ENCODE results near the gene ARRDC3.
"Not testable (repeated sequence)": the region's sequence is repeated elsewhere in the genome, so short reads cannot be mapped to it uniquely, and the experiment has no call there.

The ARRDC3 gene, protein sequence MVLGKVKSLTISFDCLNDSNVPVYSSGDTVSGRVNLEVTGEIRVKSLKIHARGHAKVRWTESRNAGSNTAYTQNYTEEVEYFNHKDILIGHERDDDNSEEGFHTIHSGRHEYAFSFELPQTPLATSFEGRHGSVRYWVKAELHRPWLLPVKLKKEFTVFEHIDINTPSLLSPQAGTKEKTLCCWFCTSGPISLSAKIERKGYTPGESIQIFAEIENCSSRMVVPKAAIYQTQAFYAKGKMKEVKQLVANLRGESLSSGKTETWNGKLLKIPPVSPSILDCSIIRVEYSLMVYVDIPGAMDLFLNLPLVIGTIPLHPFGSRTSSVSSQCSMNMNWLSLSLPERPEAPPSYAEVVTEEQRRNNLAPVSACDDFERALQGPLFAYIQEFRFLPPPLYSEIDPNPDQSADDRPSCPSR

DNA sequence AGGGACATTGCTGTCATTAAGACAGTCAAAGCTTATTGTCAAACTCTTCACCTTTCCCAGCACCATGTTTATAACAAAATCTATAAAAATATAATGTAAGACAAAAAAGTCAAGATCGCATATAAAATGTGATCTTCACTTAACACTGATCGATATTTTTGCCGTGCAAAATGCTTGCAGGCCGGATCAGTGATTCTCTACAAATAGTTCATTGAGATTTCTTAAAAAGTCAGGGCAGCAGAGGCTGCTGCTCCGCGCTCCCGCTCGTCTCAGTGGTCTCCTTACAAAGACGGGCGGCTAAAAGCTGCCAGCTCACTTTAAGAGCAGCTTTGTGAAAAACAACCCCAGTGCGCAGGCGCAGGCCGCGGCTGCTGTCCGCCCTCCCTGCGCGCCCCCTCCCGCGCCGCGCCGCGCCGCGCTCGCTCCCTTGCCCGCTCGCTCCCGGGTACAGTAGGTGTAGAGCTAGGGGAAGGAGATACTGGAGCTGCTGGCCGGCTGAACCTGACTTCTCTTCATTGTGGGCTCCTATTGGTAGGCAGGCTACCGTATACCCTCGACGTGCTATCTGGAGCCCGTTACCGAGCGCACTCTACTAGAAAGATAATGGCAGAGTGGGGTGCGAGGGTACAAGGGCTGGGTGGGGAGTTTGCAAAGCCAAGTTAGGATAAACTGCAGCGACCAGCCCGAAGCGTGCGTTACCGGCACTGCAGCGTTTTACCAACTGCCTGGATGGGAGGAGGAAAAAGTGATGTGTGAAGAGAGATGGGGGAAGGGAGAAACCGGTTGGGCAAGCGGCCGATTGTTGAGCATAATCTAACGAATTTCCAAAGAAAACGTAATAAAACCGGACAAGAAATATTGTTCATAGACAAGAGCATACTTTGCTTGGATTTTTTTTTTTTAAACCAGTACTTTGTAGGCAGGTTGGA is at the start of gene ARRDC3:
Gene ARRDC3, minus strand, starts transcription at position 291 of the 929 bp plus-strand sequence. Its CDS starts 225 bp downstream, at position 66.
- peak; percentile 90 for DNase-seq

DNA sequence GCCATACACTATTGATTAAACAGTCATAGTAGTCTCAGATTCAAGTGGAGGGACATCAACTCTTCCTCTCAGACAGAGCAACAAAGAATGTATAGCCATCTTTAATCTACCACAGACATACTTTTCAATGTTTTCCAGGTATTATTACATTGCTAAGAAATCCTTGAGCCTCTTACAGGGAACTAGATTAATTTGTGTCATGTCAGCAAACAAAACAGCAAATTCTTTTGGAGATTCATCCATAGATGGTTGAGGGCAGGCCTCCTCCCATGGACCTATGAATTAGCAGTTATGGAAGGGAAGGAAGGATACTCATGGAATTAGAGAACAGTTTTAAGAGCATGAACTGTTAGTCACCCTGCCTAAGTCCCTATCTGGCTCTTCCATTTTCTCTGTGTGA is 47.8 kb upstream of the ARRDC3 start:
- no peak for DNase-seq

DNA sequence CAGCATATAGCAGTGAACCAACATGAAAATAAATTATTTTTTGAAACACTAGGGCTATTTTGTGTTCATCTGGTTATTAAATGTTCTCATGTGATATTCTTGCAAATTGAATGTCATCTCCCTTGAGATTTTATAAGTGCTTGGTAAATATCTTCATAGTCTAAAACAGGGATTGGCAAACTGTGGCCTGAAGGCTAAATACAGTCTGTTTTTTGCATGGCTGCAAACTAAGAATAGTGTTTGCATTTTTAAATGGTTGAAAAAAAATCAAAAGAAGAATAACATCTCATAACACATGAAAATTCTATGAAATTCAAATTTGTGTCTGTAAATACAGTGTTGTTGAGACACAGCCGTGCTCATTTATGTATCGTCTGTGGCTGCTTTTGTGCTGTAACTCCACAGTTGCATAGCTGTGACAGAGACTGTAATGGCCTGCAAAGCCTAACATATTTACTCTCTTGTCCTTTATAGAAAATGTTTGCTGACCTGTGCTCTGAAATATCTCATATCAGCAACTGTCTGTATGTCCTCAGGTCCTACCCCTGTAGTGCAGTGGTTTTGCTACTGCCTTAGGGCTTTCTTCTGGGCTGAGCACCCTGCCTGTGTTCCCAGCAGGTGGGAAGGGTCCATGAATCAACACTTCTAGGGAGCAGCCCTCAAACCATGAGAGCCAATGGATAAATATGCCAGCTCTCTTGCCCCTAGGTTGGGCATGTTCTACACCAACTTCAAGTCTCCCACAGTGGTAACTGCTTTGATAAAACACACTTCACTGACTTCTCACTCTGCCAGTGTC is 41.7 kb upstream of the ARRDC3 start:
- DNase-seq, result no peak

DNA sequence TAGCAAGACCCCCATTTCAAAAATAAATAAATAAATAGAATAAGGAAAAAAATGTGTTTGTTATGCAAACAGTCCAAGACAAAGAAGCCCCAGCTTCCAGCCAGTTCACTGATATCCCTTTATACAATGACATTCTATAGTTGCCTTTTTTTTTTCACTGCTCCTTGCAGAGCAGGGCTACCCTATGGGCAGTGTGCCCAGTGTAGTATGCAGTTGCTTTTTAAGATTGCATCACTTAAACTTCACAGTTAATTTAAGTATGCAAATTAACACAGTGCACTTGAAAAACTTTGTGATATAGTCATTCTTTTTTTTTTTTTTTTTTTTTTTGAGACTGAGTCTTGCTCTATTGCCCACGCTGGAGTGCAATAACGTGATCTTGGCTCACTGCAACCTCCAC is 40.8 kb upstream of the ARRDC3 start:
- no peak for DNase-seq

DNA sequence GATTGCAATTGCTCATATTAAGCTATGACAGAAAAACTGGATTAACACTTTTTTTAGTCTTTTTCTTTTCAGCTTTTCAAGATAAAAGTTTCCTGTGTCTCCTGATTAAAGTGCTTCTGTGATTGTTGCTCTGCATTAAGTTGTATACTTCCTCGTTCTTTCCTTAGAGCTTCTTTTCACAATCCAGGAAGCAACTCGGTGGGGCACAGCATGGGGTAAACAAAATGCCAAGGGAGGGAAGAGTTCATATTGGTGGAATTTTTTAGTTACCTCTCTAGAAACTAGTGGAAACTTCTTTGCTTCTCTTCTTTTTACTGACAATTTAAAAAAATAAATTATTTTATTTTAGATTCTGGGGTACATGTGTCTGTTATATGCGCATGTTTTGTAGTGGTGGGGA is 37.8 kb upstream of the ARRDC3 start:
- no peak for DNase-seq

DNA sequence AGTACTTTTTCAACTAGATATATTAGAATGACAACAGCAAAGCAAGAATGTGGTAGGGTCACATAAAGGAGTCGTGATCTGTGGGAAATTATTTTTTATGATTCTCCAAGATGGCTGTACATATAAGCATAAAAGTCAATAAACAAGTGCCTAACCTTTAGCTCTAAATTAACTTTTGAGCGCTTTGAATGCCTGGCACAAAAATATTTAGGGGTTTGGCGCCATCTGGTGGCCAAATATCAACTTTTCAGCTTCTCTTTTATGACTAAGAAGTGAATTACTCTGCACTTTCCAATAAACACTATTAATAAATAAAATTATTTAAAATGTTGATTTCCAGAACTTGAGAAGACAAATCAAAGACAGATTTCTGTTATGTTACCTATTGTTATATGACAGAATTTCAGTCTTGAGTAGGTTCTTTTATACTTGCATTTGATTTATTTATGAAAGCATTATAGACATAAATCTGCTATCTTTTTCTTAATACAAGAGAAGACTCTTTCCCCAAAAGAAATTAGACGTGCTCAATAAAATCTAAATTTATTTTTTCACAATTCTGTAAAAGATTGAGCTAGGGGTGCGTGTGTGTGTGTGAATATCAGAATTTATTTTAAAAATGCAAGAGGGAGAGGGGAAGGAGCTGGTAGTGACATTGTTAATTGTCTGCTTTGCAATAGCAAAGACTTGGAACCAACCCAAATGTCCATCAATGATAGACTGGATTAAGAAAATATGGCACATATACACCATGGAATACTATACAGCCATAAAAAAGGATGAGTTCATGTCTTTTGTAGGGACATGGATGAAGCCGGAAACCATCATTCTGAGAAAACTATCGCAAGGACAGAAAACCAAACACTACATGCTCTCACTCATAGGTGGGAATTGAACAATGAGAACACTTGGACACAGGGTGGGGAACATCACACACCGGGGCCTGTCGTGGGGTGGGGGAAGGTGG is 36.7 kb upstream of the ARRDC3 start:
- DNase-seq, result peak; percentile 71

DNA sequence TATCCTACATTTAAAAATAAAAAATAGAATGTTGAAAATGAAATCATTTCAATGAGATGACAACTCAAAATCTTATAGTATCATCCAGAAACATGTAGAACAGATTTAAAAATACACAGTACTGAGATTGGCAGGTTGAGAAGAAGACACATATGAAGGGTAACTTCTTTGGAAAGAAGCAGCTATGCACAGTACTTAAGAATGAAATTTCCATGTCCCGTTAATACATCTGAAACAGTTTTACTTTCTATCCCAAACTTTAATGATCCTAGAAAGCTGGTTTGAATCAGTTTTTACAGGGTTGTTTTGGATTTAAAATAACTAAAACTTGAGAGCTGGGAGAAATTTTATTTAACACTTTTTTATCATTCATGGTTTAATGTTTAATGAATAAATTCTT is 36.0 kb upstream of the ARRDC3 start:
- DNase-seq, result no peak

DNA sequence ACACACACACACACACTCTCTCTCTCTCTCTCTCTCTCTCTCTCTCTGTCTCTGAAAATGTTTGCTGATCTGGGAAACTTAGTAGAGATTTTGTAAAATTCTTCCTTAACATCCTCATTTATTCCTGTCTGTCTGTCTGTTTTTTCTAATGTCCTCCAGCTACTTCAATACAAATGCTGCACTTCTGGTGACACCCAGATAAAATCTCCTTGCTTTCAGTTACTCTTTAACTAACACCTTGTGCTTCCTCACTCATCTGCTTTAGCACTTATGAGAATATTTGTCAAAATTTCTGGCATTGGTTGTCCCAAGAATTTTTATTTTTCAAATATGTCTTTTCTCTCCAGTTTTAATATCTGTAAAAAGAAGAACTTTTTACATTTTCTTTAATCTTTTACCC is 35.0 kb upstream of the ARRDC3 start:
- no peak for DNase-seq

DNA sequence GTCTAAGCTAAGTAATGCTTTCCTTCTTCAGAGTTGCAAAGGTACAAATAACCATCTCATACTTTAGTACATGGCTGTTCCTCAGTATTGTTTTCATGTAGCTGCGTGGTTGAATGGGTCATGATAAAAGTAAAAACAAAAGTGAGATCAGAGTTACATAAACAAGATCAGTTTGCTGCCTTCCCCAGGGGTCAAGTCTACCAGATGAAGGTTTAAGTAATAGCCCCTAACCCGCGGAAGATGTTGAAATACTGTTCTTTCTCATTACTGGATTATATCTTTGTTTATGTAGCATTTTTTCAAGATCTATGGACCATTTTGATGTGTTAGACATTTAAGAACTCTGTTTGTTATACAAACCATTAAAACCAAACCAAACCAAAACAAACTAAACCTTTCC is 34.1 kb upstream of the ARRDC3 start:
- no peak for DNase-seq

DNA sequence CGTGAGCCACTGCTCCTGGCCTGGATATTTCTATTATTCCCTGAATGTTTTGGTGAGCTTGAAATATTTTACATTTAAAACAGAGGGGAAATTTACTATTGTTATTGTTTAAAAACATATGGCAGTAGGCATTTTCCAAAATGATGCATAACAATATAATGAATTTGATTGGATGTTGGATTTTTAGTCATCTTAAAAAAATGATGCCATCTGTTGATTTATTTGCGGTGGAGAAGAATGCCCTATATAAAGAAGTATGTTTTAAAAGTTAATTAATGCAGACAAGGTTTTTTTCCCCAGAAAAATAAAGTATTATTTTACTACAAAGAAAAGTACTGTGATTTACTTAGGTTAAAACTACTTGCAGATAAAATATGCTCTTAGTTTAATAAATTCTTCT is 33.4 kb upstream of the ARRDC3 start:
- no peak for DNase-seq

DNA sequence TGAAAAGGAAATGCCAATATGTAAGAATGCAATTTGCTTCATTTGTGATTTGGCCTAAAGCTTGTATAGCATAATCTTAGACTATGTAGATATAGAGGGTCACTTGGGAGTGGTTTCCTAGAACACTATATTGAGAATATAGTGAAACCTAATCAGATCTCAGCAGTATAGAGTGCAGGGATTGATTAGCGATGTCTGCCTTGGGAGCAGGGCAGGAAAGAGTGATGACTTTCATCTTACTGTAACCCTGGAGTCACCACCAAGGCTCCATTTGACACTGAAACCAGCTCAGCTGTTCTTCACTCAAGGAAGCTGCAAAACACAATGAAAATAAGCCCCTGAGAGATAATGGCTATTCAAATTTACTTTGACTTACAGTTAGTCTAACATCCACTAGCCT is 26.2 kb upstream of the ARRDC3 start:
- no peak for DNase-seq

DNA sequence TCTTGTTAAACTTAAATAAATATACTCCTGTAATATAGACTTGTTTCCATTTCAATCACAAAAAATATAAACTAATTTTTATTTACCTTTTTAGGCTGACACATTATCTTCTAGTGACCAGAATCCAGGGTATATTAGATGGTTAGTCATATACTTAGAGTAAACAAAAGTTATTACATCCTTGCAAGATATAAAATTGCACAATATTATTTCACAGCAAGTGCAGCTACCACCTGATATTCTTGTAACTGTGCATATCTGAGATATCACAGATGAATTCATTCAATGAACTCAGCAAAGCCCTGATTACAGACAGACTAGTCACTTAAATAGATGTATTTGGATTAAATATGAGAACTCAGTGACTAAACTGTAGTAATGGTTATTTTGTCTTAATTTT is 25.6 kb upstream of the ARRDC3 start:
- DNase-seq, result no peak

DNA sequence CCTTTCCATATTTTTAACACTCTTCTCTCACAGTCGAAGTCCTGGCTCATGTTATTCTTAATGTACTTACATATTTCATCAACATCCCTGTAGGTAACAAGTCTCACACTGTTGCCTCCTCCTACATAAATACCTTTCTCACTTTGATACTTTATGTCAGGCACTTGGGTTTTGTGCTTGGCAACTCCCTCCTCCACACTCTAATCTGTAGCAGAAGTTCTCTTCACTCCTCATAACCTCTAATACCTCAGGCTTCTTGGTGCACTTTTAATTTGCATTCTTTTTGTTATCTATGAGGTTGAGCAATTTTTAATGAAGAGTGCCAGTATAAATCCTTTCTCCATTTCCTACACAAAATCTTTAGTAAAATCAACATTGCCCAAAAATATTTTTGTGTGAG is 24.1 kb upstream of the ARRDC3 start:
- no peak for DNase-seq

DNA sequence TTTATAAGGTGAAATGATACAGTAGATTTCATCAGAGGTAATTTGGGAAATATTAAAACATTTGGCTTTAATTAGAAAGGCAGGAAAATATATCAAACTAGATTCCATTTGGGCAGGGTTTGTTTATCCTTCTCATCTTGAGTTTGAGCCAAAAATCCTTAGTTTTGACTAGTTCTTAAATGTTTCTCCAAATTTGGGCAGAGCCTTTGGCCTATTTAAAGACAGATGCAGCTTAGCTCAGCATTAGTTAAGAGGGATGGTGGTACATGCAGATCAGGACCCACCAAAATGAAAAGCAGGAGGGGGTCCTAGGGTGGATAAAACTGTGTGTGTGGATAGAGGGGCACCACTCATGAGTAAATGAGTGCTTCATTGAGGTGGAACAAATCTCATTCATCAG is 20.3 kb upstream of the ARRDC3 start:
- no peak for DNase-seq

DNA sequence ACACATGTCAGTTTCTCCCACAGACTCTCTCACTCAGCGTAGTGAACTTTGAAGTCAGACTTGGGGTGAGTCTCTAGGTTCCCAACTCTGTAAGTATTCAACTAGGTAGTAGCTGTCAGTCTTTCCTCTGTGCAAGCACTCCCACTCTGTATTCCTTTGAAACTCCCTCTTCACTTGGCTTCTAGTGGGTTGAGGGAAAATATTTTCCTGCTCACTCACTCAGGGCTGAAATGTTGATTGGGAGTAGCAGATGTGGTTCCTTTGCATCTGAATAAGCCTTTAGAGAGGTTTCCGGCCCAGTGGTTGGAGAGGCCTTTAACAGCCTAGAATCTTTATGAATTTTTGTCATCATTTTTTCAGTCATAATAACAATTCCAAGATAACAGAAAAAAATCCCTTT is 18.1 kb upstream of the ARRDC3 start:
- no peak for DNase-seq

DNA sequence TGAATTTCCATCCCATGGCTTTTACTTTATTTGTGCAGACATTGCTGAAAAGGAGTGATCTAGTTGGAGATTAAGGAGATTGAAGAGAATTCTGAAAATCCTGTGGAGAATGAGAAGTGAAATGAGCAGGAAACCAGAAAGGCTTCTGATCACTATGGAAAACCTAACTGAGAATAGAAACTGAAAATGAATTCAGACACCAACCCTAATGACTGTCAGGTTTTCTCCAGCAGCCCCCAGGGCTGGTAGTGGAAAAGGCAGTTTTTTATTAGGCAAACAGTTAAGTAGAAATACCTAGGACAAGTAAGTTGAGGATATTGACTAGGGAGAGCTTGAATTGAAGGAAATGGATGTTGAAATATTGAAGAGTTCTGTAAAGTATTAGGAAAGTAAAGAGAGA is 14.7 kb upstream of the ARRDC3 start:
- DNase-seq, result no peak

DNA sequence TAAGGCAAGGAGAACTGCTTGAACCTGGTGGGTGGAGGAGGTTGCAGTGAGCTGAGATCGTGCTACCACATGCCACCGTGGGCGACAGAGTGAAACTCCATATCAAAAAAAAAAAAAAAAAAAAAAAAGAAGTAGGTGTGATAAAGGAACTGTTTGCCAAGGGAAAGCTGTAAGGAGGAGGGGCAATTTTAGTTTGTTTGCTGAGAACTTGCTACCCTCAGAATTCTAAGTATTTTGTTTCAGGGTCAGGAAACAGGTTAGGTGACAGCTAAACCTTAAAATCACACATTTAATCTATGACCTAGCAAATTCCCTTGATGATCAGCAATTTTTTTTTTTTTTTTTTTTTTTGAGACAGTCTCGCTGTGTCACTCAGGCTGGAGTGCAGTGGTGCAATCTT is 7.2 kb upstream of the ARRDC3 start:
- DNase-seq, result no peak

DNA sequence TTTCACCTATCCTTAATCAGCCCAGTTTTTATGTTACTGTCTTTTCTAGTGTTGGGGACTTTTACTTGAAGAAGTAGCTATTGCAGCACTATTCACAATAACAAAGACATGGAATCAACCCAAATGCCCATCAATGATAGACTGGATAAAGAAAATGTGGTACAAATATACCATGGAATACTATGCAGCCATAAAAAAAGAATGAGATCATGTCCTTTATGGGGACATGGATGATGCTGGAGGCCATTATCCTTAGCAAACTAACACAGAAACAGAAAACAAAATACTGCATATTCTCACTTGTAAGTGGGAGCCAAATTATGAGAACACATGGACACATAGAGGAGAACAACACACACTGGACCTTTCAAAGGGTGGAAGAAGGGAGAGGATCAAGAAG is 6.4 kb upstream of the ARRDC3 start:
- DNase-seq, result not testable (repeated sequence)

DNA sequence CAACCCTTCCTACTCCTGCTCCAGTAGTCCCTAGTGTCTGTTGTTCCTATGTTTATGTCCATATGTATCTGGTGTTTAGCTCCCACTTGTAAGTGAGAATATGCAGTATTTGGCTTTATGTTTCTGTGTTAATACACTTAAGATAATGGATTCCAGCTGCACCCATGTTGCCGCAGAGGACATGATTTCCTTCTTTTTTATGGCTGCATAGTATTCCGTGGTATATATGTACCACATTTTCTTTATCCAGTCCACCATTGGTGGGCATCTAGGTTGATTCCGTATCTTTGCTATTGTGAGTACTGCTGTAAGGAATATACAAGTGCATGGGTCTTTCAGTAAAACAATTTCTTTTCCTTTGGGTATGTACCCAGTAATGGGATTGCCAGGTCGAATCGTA is 5.2 kb upstream of the ARRDC3 start:
- no peak for DNase-seq

DNA sequence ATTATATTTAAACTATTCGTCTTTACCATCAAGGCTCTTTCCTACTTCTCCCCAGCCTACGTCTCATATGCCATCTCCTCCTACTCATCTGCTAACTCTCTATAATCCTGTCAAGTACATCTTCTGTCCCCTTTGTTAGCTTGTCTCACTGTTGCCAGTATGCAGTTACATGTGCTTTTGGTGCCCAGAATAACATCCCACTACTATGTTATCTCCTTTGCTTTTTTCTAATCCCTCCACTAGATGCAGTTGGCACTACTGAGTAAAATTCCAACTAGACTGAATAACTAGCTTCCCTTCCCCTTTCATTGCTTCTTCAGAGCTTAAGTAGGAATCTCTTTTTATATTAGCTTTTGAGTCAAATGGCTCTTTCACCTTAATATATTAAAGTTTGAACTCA is 3.0 kb upstream of the ARRDC3 start:
- no peak for DNase-seq

DNA sequence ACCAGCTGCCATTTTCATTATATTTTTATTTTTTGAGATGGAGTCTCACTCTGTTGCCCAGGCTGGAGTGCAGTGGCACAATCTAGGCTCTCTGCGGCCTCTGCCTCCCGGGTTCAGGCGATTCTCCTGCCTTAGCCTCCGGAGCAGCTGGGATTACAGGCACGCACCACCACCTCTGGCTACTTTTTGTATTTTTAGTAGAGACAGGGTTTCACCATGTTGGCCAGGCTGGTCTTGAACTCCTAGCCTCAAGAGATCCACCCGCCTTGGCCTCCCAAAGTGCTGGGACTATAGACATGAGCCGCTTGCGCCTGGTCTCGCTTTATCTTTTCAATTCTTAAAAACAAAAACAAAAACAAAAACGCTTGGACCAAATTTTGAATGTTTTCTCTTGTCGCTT is 2.5 kb upstream of the ARRDC3 start:
- not testable (repeated sequence) for DNase-seq
